C4-2B (cell line): ENCODE data around the gene MUC6.
A peak's percentile ranks its signal among the peaks of the same experiment; 100 is the strongest.

ENCODE experiments used
- H3K27ac ChIP-seq: fragments of 450-650 bp; 2 replicates; pipeline ENCODE4 v1.5.1; 2017
- CTCF ChIP-seq: fragments of 450-650 bp; conservative IDR thresholded peaks from 2 replicates; pipeline ENCODE4 v1.5.1; 2017; ENCODE audit warnings: mild to moderate bottlenecking
- ZFX ChIP-seq: fragments of 450-650 bp; IDR thresholded peaks from 2 replicates; pipeline ENCODE4 v1.6.1; 2017

Gene MUC6

DNA sequence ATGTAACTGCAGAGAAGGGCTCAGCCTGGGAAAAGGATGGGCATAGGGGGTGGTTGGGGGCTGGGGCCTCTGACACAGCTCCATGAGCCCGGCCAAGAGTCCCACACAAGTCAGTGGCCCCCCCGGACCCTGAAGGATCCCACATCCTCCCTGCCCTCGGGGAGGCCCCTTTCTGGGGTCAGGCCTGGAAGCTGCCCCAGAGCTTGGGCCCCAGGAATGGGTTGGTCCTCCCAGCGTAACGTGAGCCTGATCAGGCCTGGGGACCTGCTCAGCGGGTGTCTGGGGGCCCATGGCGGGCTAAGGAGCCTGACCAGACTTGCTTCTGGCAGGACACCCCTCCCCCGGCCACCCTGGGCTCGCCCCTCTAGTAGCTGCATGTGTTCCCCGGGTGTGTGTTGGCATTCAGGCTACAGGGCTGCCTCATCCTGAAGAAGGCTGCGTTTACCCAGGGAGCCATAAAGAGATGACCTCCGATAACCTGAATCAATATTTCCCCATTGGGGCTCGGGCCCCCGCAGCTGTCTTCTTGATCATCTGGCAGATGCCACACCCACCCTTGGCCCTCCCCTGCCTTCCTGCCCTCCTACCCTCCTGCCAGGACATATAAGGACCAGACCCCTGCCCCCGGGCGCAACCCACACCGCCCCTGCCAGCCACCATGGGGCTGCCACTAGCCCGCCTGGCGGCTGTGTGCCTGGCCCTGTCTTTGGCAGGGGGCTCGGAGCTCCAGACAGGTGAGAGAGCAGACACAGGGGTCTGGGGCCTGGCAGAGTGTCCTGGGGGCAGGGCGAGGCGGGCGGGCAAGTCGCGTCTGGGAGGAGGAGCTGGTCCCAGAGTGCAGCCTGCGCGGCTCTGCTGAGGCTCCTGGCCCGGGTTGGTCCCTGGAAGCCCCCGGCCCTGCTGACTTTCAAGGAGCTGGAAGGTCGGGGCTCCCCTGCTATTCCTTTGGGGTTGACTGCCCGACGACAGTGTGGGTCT lies 38.0 kb upstream of the MUC6 start, which contains the start of gene MUC2:
Gene MUC2, plus strand, starts transcription at position 631 of the 978 bp plus-strand sequence.
- peak within 1 kb of the TSS; percentile 79 for H3K27ac ChIP-seq
- TF ChIP-seq ZFX (no peak), CTCF (no peak)

DNA sequence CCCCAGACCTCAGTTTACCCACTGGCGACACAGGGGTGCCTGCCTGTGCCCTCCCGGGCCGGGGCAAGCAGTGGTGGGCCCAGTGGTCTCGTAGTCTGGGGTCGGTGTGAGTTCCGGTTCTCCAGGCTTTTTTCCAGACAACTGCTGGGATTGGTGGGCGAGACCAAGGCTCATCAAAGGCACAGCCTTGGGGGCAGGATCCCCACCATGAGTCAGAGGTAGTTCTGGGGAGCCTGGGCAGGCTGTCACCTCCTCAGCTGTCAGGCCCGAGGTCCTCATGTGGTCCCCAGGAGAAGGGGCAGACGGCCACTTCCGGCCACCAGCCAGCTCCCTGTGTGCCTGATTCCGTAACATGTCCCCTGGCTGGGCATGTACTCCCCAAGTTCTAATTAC lies 37.3 kb upstream of the MUC6 start:
- TF ChIP-seq ZFX = no peak
- TF ChIP-seq CTCF = no peak
- peak overlapping the region; percentile 79 for H3K27ac ChIP-seq

GRCh38 chr11:1073261-1073724 lies 36.8 kb upstream of the MUC6 start:
- TF ChIP-seq ZFX = no peak; the same call in 1 of the 2 replicates
- no peak for TF ChIP-seq CTCF
- peak overlapping the region; percentile 79 for H3K27ac ChIP-seq

GRCh38 chr11:1072821-1073231 lies 36.3 kb upstream of the MUC6 start:
- TF ChIP-seq CTCF = no peak
- TF ChIP-seq ZFX = no peak
- H3K27ac ChIP-seq = peak overlapping the region; percentile 79

DNA sequence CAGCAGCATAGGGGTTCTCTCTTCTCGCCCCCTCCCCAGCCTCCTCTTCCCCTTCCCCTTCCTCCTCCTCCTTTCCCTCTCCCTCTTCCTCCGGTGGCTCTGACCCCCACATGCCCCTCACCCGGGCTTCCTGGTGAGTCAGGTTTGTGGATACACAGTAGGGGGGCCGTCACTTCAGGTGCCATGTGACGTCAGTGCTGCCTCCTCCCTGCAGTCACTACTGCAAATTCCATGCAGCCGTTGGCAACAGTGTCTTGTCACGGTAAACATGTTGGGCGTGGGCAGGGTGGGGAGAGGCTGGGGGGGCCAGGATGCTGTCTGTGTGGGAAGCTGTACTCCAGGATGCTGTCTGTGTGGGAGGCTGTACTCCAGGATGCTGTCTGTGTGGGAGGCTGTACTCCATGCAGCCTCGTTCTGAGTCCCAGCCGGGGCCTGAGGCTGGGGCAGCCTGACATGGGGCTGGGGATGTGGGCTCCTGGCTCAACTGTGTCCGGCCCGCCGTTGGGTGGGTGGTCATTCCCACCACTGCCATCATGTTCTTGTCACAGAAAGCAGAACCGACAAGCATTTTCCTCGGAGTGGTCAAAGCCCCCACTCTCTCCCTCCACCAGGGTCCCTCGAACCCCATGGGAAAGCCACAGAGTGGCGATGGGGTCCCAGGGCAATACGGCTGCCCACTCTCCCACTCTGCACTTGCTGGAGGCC lies 35.8 kb upstream of the MUC6 start:
- H3K27ac ChIP-seq = peak overlapping the region; percentile 79
- TF ChIP-seq ZFX (no peak), CTCF (no peak)

- no peak overlapping the region for H3K27ac ChIP-seq
- TF ChIP-seq CTCF (no peak), ZFX (no peak)
Observed at GRCh38 chr11:1071571-1072115, 35.1 kb upstream of the MUC6 start.
